Measurements from ENCODE around the gene HESX1. TPM values are rescaled to one million over a fixed set of nuclear protein-coding genes. Genes with fewer than 3 reads are reported as not detected.

Gene HESX1
- total and polyA plus RNA-seq, 4 experiments from 2014 or later = not detected

Other genes with a start within 250 kb of the HESX1 start
- gene SPATA12, start 139.3 kb downstream of the HESX1 start, total RNA-seq = not detected
- not detected for gene SPATA12, start 139.3 kb downstream of the HESX1 start, polyA plus RNA-seq
- not detected for gene IL17RD, start 34.6 kb downstream of the HESX1 start, total RNA-seq
- gene IL17RD, start 34.6 kb downstream of the HESX1 start, polyA plus RNA-seq = not detected
- 10 to 100 TPM; 30.9 to 33.6 TPM for gene APPL1, start 27.8 kb upstream of the HESX1 start, total RNA-seq
- gene APPL1, start 27.8 kb upstream of the HESX1 start, polyA plus RNA-seq = 10 to 100 TPM; 28.1 to 50.5 TPM
- gene ASB14, start 92.7 kb upstream of the HESX1 start, total RNA-seq = not detected
- gene ASB14, start 92.7 kb upstream of the HESX1 start, polyA plus RNA-seq = under 1 TPM; 0.11 to 0.29 TPM